ENCODE data around the gene NDUFB7. TPM values are rescaled to one million over a fixed set of nuclear protein-coding genes. Genes with fewer than 3 reads are reported as not detected.
"Not testable (repeated sequence)": the region's sequence is repeated elsewhere in the genome, so short reads cannot be mapped to it uniquely, and the experiment has no call there.

Gene NDUFB7
- total and polyA plus RNA-seq, 2 experiments from 2014 or later = 289 to 463 TPM

DNA sequence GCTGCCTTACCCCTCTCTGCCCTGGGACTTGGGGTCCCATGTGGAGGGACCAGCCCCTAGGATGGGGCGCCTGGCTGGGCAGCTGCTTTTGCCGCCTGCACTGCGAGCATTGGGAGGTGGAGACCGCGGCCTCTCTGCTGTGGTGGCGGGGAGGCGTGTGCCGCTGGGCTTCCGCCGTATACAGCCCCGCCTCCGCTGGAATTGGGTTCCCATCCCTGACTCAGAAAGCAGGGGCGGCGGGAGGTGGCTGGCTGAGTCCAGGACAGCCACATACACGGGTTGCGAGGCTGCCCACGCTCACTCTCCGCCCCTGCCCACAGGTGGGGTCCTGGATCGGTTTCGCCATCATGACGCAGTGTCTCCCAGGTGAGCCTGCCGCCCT is 6.6 kb downstream of the NDUFB7 start:
- Histone ChIP-seq H3F3A (replicated peaks; ENCODE audit: low read depth) (peaks cover 5% of the 10 kb centered on the region; the same call in 1 of the 2 replicates), H3K4me1 (ENCODE audit: insufficient read depth) (peaks cover 37% of the 10 kb centered on the region), H4K20me1 (replicated peaks; ENCODE audit: insufficient read depth) (peaks cover 3% of the 10 kb centered on the region), H3K27me3 (ENCODE audit: insufficient read depth) (no peaks in the 10 kb centered on the region), H3K4me2 (no peak overlapping the region), H2AFZ (no peak overlapping the region), H3K27ac (ENCODE audit: low read depth) (peak overlapping the region; percentile 39; the same call in 1 of the 2 replicates), H3K36me3 (ENCODE audit: insufficient read depth) (no peaks in the 10 kb centered on the region; the same call in 1 of the 2 replicates), H3K79me2 (replicated peaks; ENCODE audit: insufficient read depth) (peaks cover 25% of the 10 kb centered on the region), H3K9me2 (ENCODE audit: insufficient read depth) (no peaks in the 10 kb centered on the region), H3K4me3 (no peak overlapping the region)
- Mint-ChIP-seq H3K27me3 (ENCODE audit: insufficient read depth, low read depth, poor library complexity) (peaks cover 11% of the 10 kb centered on the region), H3K27ac (no peak overlapping the region), H3K4me3 (no peak overlapping the region), H3K9me3 (no peaks in the 10 kb centered on the region; the same call in 1 of the 3 replicates), H3K4me1 (peaks cover 37% of the 10 kb centered on the region), H3K36me3 (ENCODE audit: low read depth) (peaks cover 12% of the 10 kb centered on the region)
- DNase-seq (ENCODE audit: low spot score) (no peak), ATAC-seq (no peak)
- TF ChIP-seq ZNF114 (CRISPR knock-in tag; IDR thresholded peaks at IDR 0.05) (no peak), NANOG (IDR thresholded peaks at IDR 0.05; ENCODE audit: borderline replicate concordance) (no peak), ZNF331 (CRISPR knock-in tag; IDR thresholded peaks at IDR 0.05; ENCODE audit: low read depth) (no peak), JUNB (IDR thresholded peaks at IDR 0.05; ENCODE audit: unreplicated experiment) (no peak)
- TF ChIP-seq, protein P1, sequence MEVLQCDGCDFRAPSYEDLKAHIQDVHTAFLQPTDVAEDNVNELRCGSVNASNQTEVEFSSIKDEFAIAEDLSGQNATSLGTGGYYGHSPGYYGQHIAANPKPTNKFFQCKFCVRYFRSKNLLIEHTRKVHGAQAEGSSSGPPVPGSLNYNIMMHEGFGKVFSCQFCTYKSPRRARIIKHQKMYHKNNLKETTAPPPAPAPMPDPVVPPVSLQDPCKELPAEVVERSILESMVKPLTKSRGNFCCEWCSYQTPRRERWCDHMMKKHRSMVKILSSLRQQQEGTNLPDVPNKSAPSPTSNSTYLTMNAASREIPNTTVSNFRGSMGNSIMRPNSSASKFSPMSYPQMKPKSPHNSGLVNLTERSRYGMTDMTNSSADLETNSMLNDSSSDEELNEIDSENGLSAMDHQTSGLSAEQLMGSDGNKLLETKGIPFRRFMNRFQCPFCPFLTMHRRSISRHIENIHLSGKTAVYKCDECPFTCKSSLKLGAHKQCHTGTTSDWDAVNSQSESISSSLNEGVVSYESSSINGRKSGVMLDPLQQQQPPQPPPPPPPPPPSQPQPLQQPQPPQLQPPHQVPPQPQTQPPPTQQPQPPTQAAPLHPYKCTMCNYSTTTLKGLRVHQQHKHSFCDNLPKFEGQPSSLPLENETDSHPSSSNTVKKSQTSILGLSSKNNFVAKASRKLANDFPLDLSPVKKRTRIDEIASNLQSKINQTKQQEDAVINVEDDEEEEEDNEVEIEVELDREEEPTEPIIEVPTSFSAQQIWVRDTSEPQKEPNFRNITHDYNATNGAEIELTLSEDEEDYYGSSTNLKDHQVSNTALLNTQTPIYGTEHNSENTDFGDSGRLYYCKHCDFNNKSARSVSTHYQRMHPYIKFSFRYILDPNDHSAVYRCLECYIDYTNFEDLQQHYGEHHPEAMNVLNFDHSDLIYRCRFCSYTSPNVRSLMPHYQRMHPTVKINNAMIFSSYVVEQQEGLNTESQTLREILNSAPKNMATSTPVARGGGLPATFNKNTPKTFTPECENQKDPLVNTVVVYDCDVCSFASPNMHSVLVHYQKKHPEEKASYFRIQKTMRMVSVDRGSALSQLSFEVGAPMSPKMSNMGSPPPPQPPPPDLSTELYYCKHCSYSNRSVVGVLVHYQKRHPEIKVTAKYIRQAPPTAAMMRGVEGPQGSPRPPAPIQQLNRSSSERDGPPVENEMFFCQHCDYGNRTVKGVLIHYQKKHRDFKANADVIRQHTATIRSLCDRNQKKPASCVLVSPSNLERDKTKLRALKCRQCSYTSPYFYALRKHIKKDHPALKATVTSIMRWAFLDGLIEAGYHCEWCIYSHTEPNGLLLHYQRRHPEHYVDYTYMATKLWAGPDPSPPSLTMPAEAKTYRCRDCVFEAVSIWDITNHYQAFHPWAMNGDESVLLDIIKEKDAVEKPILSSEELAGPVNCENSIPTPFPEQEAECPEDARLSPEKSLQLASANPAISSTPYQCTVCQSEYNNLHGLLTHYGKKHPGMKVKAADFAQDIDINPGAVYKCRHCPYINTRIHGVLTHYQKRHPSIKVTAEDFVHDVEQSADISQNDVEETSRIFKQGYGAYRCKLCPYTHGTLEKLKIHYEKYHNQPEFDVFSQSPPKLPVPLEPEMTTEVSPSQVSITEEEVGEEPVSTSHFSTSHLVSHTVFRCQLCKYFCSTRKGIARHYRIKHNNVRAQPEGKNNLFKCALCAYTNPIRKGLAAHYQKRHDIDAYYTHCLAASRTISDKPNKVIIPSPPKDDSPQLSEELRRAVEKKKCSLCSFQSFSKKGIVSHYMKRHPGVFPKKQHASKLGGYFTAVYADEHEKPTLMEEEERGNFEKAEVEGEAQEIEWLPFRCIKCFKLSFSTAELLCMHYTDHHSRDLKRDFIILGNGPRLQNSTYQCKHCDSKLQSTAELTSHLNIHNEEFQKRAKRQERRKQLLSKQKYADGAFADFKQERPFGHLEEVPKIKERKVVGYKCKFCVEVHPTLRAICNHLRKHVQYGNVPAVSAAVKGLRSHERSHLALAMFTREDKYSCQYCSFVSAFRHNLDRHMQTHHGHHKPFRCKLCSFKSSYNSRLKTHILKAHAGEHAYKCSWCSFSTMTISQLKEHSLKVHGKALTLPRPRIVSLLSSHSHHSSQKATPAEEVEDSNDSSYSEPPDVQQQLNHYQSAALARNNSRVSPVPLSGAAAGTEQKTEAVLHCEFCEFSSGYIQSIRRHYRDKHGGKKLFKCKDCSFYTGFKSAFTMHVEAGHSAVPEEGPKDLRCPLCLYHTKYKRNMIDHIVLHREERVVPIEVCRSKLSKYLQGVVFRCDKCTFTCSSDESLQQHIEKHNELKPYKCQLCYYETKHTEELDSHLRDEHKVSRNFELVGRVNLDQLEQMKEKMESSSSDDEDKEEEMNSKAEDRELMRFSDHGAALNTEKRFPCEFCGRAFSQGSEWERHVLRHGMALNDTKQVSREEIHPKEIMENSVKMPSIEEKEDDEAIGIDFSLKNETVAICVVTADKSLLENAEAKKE (CRISPR knock-in tag; IDR thresholded peaks at IDR 0.05) = no peak
- TF ChIP-seq, protein P2, sequence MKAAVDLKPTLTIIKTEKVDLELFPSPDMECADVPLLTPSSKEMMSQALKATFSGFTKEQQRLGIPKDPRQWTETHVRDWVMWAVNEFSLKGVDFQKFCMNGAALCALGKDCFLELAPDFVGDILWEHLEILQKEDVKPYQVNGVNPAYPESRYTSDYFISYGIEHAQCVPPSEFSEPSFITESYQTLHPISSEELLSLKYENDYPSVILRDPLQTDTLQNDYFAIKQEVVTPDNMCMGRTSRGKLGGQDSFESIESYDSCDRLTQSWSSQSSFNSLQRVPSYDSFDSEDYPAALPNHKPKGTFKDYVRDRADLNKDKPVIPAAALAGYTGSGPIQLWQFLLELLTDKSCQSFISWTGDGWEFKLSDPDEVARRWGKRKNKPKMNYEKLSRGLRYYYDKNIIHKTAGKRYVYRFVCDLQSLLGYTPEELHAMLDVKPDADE (IDR thresholded peaks at IDR 0.05) = no peak

DNA sequence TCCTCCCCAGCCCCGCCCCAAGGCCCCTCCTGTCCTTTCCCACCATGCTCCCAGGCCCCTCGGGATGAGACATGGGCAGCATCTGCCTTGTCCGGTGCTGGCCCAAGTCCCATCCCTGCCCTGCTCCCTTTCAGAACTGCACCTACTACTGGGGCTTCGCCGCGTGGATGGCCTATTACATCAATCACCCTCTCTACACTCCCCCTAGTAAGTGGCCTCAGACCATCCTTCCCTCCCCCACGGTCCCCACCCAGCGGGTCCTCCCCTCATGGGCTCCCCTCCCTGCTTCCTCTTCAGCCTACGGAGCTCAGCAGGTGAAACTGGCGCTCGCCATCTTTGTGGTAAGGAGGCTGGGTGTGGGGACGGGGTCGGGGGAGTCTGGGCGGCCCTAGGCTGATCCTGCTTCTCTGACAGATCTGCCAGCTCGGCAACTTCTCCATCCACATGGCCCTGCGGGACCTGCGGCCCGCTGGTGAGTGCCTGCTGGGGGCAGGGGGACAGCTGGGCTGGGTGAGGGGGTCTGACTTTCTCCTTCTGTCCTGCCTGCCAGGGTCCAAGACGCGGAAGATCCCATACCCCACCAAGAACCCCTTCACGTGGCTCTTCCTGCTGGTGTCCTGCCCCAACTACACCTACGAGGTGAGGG is 7.1 kb downstream of the NDUFB7 start:
- H3K27me3 ChIP-seq (ENCODE audit: insufficient read depth); H3K4me3 Mint-ChIP-seq; DNase-seq (ENCODE audit: low spot score); H4K20me1 ChIP-seq (replicated peaks; ENCODE audit: insufficient read depth); H3K9me3 Mint-ChIP-seq; H3K9me2 ChIP-seq (ENCODE audit: insufficient read depth); H3K27ac Mint-ChIP-seq; H3F3A ChIP-seq (replicated peaks; ENCODE audit: low read depth); H3K4me3 ChIP-seq; ATAC-seq; H3K36me3 ChIP-seq (ENCODE audit: insufficient read depth); H2AFZ ChIP-seq: not testable (repeated sequence)
- H3K4me1 Mint-ChIP-seq = peaks cover 38% of the 10 kb centered on the region
- H3K27me3 Mint-ChIP-seq (ENCODE audit: insufficient read depth, low read depth, poor library complexity) = peaks cover 12% of the 10 kb centered on the region
- Histone ChIP-seq H3K79me2 (replicated peaks; ENCODE audit: insufficient read depth) (peaks cover 26% of the 10 kb centered on the region), H3K27ac (ENCODE audit: low read depth) (peak overlapping the region; percentile 39; the same call in 1 of the 2 replicates), H3K4me2 (peak overlapping the region; percentile 20; the same call in 1 of the 2 replicates), H3K4me1 (ENCODE audit: insufficient read depth) (peaks cover 37% of the 10 kb centered on the region)
- peaks cover 12% of the 10 kb centered on the region for H3K36me3 Mint-ChIP-seq (ENCODE audit: low read depth)

Data from GM23338 (cell line).